Activated CD4-positive, alpha-beta T cell treated with anti-CD3 and anti-CD28 coated beads, Interleukin-2, Interleukin-4, amounts not matched to agents 100 ng/mL and 50 ng/mL, durations not matched to agents 16 hours and 8 hours (primary cell): ENCODE results near the gene GLIS1.

Experiments used
- DNase-seq: peaks from one replicate; pipeline ENCODE4 v3.0.0-alpha.2; 2020; ENCODE audit warnings: low spot score

GLIS1 gene

GRCh38 chr1:53529555-53529954, 209.4 kb downstream of the GLIS1 start:
- DNase-seq: no peak

- DNase-seq: no peak
Measured at GRCh38 chr1:53527368-53527767, 211.6 kb downstream of the GLIS1 start.

- no peak for DNase-seq
Measured at GRCh38 chr1:53526451-53527101, 212.4 kb downstream of the GLIS1 start.

GRCh38 chr1:53525595-53525994, 213.4 kb downstream of the GLIS1 start:
- DNase-seq: no peak

GRCh38 chr1:53524428-53525375, 214.3 kb downstream of the GLIS1 start:
- DNase-seq: no peak

GRCh38 chr1:53521924-53522552, 216.9 kb downstream of the GLIS1 start:
- DNase-seq: no peak

GRCh38 chr1:53520481-53520880, 218.5 kb downstream of the GLIS1 start:
- DNase-seq: no peak

GRCh38 chr1:53519421-53519820, 219.5 kb downstream of the GLIS1 start:
- DNase-seq: no peak

GRCh38 chr1:53518775-53519174, 220.2 kb downstream of the GLIS1 start:
- no peak for DNase-seq

- DNase-seq: no peak
Measured at GRCh38 chr1:53517821-53518352, 221.1 kb downstream of the GLIS1 start.

GRCh38 chr1:53517109-53517508, 221.9 kb downstream of the GLIS1 start:
- no peak for DNase-seq

GRCh38 chr1:53516181-53516580, 222.8 kb downstream of the GLIS1 start:
- no peak for DNase-seq

GRCh38 chr1:53514436-53514835, 224.5 kb downstream of the GLIS1 start:
- no peak for DNase-seq

- no peak for DNase-seq
Measured at GRCh38 chr1:53513846-53514245, 225.1 kb downstream of the GLIS1 start.

- no peak for DNase-seq
Measured at GRCh38 chr1:53512807-53513755, 225.9 kb downstream of the GLIS1 start.

- DNase-seq: no peak
Measured at GRCh38 chr1:53511933-53512806, 226.8 kb downstream of the GLIS1 start.

- DNase-seq: no peak
Measured at GRCh38 chr1:53511323-53511932, 227.5 kb downstream of the GLIS1 start.

- DNase-seq: no peak
Measured at GRCh38 chr1:53510215-53510614, 228.7 kb downstream of the GLIS1 start.

- no peak for DNase-seq
Measured at GRCh38 chr1:53509775-53510174, 229.2 kb downstream of the GLIS1 start.
